Transverse colon (tissue), 3 donors: ENCODE measurements around the gene MTMR12.

Experiments
- EP300 ChIP-seq: sonication (generic); formaldehyde crosslinking; IDR thresholded peaks from one replicate; pipeline ENCODE4 v1.6.1; 2017; ENCODE audit warnings: antibody characterized with exemption, low read depth
- TF ChIP-seq, protein P1 (sequence below), 5 experiments: fragments of 200-600 bp in 3 of 5; fragments of 450-650 bp in 2 of 5; sonication (generic) in 3 of 5; IDR thresholded peaks; 1 replicate in 2 of 5; 2 replicates in 3 of 5; pipeline ENCODE4 v1.5.1; 2016 to 2017; ENCODE audit warnings: antibody characterized with exemption in 5 of 5, inconsistent platforms in 3 of 5, mild to moderate bottlenecking in 2 of 5, moderate library complexity in 1 of 5

DNA sequence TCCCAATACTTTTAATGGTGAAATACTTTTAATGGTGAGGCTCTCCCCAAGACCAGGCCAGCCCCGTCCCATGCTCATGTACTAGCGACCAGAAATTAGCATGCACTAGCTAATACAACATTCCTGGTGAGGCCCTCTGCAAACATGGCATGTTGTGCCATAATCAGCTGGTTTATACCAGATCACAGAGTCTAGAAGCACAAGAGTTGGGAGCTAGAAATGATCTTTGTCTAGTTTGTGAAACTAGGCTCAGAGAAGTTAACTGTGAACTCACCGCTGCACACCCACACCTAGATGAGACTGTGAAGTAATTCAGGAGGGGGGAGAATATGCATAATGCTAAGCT, 37.4 kb downstream of the MTMR12 start:
- TF ChIP-seq EP300: no peak
- TF ChIP-seq, protein P1, sequence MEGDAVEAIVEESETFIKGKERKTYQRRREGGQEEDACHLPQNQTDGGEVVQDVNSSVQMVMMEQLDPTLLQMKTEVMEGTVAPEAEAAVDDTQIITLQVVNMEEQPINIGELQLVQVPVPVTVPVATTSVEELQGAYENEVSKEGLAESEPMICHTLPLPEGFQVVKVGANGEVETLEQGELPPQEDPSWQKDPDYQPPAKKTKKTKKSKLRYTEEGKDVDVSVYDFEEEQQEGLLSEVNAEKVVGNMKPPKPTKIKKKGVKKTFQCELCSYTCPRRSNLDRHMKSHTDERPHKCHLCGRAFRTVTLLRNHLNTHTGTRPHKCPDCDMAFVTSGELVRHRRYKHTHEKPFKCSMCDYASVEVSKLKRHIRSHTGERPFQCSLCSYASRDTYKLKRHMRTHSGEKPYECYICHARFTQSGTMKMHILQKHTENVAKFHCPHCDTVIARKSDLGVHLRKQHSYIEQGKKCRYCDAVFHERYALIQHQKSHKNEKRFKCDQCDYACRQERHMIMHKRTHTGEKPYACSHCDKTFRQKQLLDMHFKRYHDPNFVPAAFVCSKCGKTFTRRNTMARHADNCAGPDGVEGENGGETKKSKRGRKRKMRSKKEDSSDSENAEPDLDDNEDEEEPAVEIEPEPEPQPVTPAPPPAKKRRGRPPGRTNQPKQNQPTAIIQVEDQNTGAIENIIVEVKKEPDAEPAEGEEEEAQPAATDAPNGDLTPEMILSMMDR (IDR thresholded peaks at IDR 0.05): no peak
